Hepatocyte (in vitro differentiated cells): ENCODE data around the gene TOP1. TPM values are rescaled to one million over a fixed set of nuclear protein-coding genes. Genes with fewer than 3 reads are reported as not detected.
A peak's percentile ranks its signal among the peaks of the same experiment; 100 is the strongest.

Experiments used
- DNase-seq: peaks from one replicate; pipeline ENCODE4 v3.0.0-alpha.2; 2016; ENCODE audit warnings: low spot score
- H2AFZ ChIP-seq: fragments of 200-600 bp; sonication (generic); 2 replicates; pipeline ENCODE4 v1.6.0; 2016; ENCODE audit warnings: antibody characterized with exemption, mild to moderate bottlenecking
- H3K27ac ChIP-seq: fragments of 200-600 bp; sonication (generic); 2 replicates; pipeline ENCODE4 v1.5.1; 2016; ENCODE audit warnings: mild to moderate bottlenecking
- H3K27me3 ChIP-seq: fragments of 200-600 bp; sonication (generic); 2 replicates; pipeline ENCODE4 v1.6.1; 2016
- H3K36me3 ChIP-seq: fragments of 200-600 bp; sonication (generic); replicated peaks from 2 replicates; pipeline ENCODE4 v1.5.1; 2016; ENCODE audit warnings: low read depth; ENCODE audit not compliant: insufficient read depth
- H3K4me1 ChIP-seq: fragments of 200-600 bp; sonication (generic); 2 replicates; pipeline ENCODE4 v1.5.1; 2016; ENCODE audit warnings: mild to moderate bottlenecking, moderate library complexity; ENCODE audit not compliant: insufficient read depth
- H3K4me2 ChIP-seq: fragments of 200-600 bp; sonication (generic); 2 replicates; pipeline ENCODE4 v1.6.0; 2016
- H3K4me3 ChIP-seq: fragments of 200-600 bp; sonication (generic); 2 replicates; pipeline ENCODE4 v1.5.1; 2016; ENCODE audit warnings: mild to moderate bottlenecking
- H3K79me2 ChIP-seq: fragments of 200-600 bp; sonication (generic); 2 replicates; pipeline ENCODE4 v1.6.0; 2017; ENCODE audit warnings: mild to moderate bottlenecking
- H3K9me2 ChIP-seq: fragments of 200-600 bp; sonication (generic); replicated peaks from 2 replicates; pipeline ENCODE4 v1.6.0; 2017; ENCODE audit warnings: mild to moderate bottlenecking; ENCODE audit not compliant: insufficient read depth
- H3K9me3 ChIP-seq: fragments of 200-600 bp; sonication (generic); 2 replicates; pipeline ENCODE4 v1.5.1; 2016; ENCODE audit warnings: low read depth, mild to moderate bottlenecking
- H4K20me1 ChIP-seq: fragments of 200-600 bp; sonication (generic); 2 replicates; pipeline ENCODE4 v1.6.0; 2016; ENCODE audit warnings: mild to moderate bottlenecking; ENCODE audit not compliant: insufficient read depth, poor library complexity, severe bottlenecking
- EZH2 ChIP-seq: fragments of 200-600 bp; sonication (generic); IDR thresholded peaks from 2 replicates; pipeline ENCODE4 v1.6.1; 2016; ENCODE audit warnings: antibody characterized with exemption, mild to moderate bottlenecking, borderline replicate concordance
- EZH2phosphoT487 ChIP-seq: fragments of 200-600 bp; sonication (generic); IDR thresholded peaks from one replicate; pipeline ENCODE4 v1.6.1; 2018; ENCODE audit warnings: antibody characterized with exemption, mild to moderate bottlenecking, low read depth, moderate library complexity; ENCODE audit not compliant: unreplicated experiment, severe bottlenecking
- WGBS: methylation state at CpG from one replicate; pipeline ENCODE4 v1.1.6; 2016; ENCODE audit warnings: low lambda C conversion rate; ENCODE audit errors: missing lambda C conversion rate; 5-methylcytosine and 5-hydroxymethylcytosine counted together
- polyA plus RNA-seq: library from polyadenylated mRNA; unstranded; fragments of >200 nt; fragmentation: Nextera tagmentation; extraction: Ambion mirVana; gene quantifications from 2 replicates; pipeline ENCODE4 v1.2.1, GENCODE V29; 2016
- total RNA-seq: library from RNA; depleted of rRNA; stranded (reverse); fragments of >200 nt; gene quantifications from 2 replicates; pipeline ENCODE4 v1.2.3, GENCODE V29; 2014
- TF ChIP-seq, protein P1 (sequence below): fragments of 200-600 bp; sonication (generic); IDR thresholded peaks from 2 replicates; pipeline ENCODE4 v1.5.1; 2016; ENCODE audit warnings: antibody characterized with exemption, mild to moderate bottlenecking; ENCODE audit not compliant: poor library complexity

The TOP1 gene
- total and polyA plus RNA-seq, 2 experiments from 2014 or later: 28.3 to 38.2 TPM

DNA sequence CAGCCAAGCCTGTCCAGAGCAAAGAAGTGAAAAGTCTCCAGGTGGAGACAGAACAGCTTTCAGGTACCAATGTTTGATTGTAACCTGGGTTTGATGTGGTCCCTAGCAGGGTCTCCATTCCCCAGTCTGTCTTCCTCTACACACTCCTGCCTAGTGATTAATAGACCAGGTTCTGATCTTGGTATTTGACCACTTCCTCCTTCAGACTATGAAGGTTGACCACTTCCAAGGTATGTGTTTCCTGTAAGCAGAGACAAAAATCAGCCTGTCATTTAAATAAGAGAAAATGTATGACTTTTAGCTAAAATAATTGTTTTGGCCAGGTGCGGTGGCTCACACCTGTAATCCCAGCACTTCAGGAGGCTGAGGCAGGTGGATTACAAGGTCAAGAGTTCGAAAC is 41.8 kb upstream of the TOP1 start:
- no peaks in the 10 kb centered on the region for H4K20me1 ChIP-seq
- TF ChIP-seq, protein P1, sequence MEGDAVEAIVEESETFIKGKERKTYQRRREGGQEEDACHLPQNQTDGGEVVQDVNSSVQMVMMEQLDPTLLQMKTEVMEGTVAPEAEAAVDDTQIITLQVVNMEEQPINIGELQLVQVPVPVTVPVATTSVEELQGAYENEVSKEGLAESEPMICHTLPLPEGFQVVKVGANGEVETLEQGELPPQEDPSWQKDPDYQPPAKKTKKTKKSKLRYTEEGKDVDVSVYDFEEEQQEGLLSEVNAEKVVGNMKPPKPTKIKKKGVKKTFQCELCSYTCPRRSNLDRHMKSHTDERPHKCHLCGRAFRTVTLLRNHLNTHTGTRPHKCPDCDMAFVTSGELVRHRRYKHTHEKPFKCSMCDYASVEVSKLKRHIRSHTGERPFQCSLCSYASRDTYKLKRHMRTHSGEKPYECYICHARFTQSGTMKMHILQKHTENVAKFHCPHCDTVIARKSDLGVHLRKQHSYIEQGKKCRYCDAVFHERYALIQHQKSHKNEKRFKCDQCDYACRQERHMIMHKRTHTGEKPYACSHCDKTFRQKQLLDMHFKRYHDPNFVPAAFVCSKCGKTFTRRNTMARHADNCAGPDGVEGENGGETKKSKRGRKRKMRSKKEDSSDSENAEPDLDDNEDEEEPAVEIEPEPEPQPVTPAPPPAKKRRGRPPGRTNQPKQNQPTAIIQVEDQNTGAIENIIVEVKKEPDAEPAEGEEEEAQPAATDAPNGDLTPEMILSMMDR: no peak
- TF ChIP-seq EZH2phosphoT487 (no peak), EZH2 (no peak)
- DNase-seq: no peak
- no peaks in the 10 kb centered on the region for H3K9me3 ChIP-seq
- H3K27ac ChIP-seq: no peak overlapping the region
- no peak overlapping the region for H3K4me3 ChIP-seq
- WGBS: 93% methylated on average over 2 of the region's 2 CpGs
- no peaks in the 10 kb centered on the region for H3K4me1 ChIP-seq
- H3K36me3 ChIP-seq: no peaks in the 10 kb centered on the region
- H3K9me2 ChIP-seq: no peaks in the 10 kb centered on the region
- no peaks in the 10 kb centered on the region for H3K27me3 ChIP-seq
- H2AFZ ChIP-seq: no peak overlapping the region
- H3K79me2 ChIP-seq: no peaks in the 10 kb centered on the region
- no peak overlapping the region for H3K4me2 ChIP-seq

DNA sequence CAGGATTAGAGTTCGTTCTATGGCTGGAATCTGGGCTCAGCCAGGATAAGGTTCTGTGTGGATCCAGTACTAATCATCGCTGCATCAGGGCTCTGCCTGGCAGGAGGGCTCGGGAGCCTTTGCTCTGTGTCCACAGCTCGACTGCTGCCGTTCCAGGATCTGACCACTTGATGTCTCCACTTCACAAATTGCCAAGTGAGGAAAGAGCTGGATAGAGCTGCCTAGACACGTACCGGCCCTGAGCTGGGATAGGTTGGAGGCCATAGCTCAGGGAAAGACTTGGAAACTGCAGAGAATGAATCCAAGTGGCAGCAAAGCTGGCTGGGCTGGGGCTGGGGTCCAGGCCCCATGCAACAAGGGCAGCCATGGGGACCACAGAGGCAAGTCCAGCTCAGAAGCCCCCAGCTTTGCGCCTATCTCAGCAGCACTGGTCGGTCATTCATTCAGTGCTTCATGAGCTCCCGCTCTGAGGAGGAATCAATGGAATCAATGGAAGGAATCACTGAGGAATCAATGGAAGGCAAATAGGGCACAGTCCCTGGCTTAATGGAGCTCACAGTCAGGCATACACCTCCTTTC is 38.0 kb upstream of the TOP1 start:
- no peak overlapping the region for H3K4me3 ChIP-seq
- H3K27me3 ChIP-seq: no peaks in the 10 kb centered on the region
- H3K4me1 ChIP-seq: no peaks in the 10 kb centered on the region
- H3K27ac ChIP-seq: no peak overlapping the region
- 29% methylated on average over 10 of the region's 10 CpGs for WGBS
- H3K4me2 ChIP-seq: no peak overlapping the region
- H3K36me3 ChIP-seq: no peaks in the 10 kb centered on the region
- H3K9me2 ChIP-seq: no peaks in the 10 kb centered on the region
- DNase-seq: peak; percentile 89
- H2AFZ ChIP-seq: no peak overlapping the region
- no peaks in the 10 kb centered on the region for H3K79me2 ChIP-seq
- no peaks in the 10 kb centered on the region for H3K9me3 ChIP-seq
- TF ChIP-seq, protein P1: peak; percentile 89
- no peak for TF ChIP-seq EZH2
- no peak for TF ChIP-seq EZH2phosphoT487
- no peaks in the 10 kb centered on the region for H4K20me1 ChIP-seq

DNA sequence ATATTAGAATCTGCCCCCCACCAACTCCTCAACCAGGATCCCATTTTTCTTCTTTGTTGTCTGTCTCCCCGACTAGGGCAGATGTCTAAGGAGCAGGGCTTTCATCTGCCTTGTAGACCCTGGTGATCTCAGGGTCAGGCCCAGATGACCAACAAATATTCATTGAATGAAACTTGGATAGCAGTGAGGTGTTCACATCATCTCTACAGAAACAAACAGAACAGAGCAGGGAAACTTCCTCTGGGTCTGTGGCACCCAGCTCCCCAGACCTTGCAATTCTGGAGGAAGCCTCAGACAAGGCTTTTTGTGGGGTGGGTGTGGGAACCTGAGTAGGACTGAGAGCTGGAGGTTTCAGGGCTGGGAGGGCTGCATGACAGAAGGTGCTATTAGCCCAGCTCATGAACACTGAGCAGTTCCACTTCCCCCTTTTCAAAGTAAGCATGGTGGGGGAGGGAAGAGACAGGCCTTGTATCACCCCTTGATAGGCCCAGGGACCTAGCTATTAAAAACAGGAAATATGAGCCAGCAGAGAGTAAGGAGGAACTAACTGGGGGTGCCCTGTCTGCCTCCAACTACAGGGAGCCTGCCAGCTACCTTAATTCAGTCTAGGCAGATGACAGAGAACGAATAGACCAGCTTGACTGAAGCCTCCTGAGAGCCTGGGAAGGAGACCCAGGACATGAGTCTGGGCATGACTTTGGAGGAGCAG is 37.3 kb upstream of the TOP1 start:
- no peak overlapping the region for H3K4me3 ChIP-seq
- no peaks in the 10 kb centered on the region for H4K20me1 ChIP-seq
- no peaks in the 10 kb centered on the region for H3K79me2 ChIP-seq
- WGBS: 83% methylated on average over 2 of the region's 2 CpGs
- no peak overlapping the region for H3K4me2 ChIP-seq
- no peak overlapping the region for H3K27ac ChIP-seq
- no peak for DNase-seq
- no peaks in the 10 kb centered on the region for H3K9me2 ChIP-seq
- no peak overlapping the region for H2AFZ ChIP-seq
- TF ChIP-seq, protein P1: no peak
- TF ChIP-seq EZH2phosphoT487 (no peak), EZH2 (no peak)
- no peaks in the 10 kb centered on the region for H3K4me1 ChIP-seq
- no peaks in the 10 kb centered on the region for H3K9me3 ChIP-seq
- no peaks in the 10 kb centered on the region for H3K36me3 ChIP-seq
- H3K27me3 ChIP-seq: no peaks in the 10 kb centered on the region
